HepG2 (cell line): ENCODE results near the gene SOCS1. TPM values are rescaled to one million over a fixed set of nuclear protein-coding genes. Genes with fewer than 3 reads are reported as not detected.

ENCODE experiments used
- AGO2 ChIP-seq: fragments of 200-400 bp; formaldehyde crosslinking; optimal IDR thresholded peaks from 2 replicates; pipeline ENCODE3; 2017; ENCODE audit warnings: mild to moderate bottlenecking, low read depth, low read length, moderate library complexity
- FOXJ3 ChIP-seq: sonication (generic); formaldehyde crosslinking; IDR thresholded peaks from 2 replicates; pipeline ENCODE4 v1.4.0; 2020; ENCODE audit warnings: missing genetic modification reagents, mild to moderate bottlenecking, borderline replicate concordance
- HNRNPLL ChIP-seq: fragments of 200-400 bp; formaldehyde crosslinking; IDR thresholded peaks from 2 replicates; pipeline ENCODE4 v1.6.1; 2017; ENCODE audit warnings: mild to moderate bottlenecking, low read depth, low read length; ENCODE audit not compliant: poor library complexity, severe bottlenecking
- IKZF4 ChIP-seq: sonication (generic); formaldehyde crosslinking; IDR thresholded peaks from 2 replicates; pipeline ENCODE4 v1.5.1; 2020; ENCODE audit warnings: borderline replicate concordance, mild to moderate bottlenecking, low read depth, missing genetic modification reagents; ENCODE audit errors: not compliant biosample characterization
- JUN ChIP-seq: sonication (generic); formaldehyde crosslinking; IDR thresholded peaks from 2 replicates; pipeline ENCODE4 v1.4.0; 2020; ENCODE audit warnings: mild to moderate bottlenecking, missing genetic modification reagents
- PCBP1 ChIP-seq: fragments of 200-400 bp; formaldehyde crosslinking; IDR thresholded peaks from 2 replicates; pipeline ENCODE4 v1.6.1; 2017; ENCODE audit warnings: mild to moderate bottlenecking, low read depth, low read length, borderline replicate concordance
- RFXANK ChIP-seq: IDR thresholded peaks from 2 replicates; pipeline ENCODE4 v1.6.1; 2016
- SSRP1 ChIP-seq: IDR thresholded peaks from 2 replicates; pipeline ENCODE4 v1.6.1; 2016; ENCODE audit warnings: control low read depth
- ZMYM4 ChIP-seq: sonication (generic); formaldehyde crosslinking; IDR thresholded peaks from 2 replicates; pipeline ENCODE4 v1.8.1; 2023; ENCODE audit warnings: mild to moderate bottlenecking, missing genetic modification reagents
- ZSCAN25 ChIP-seq: sonication (generic); formaldehyde crosslinking; IDR thresholded peaks from 2 replicates; pipeline ENCODE4 v1.8.0; 2022; ENCODE audit warnings: mild to moderate bottlenecking, missing genetic modification reagents
- polyA plus RNA-seq, 8 experiments: library from polyadenylated mRNA; depleted of rRNA in 3 of 8; stranded (reverse) in 7 of 8; unstranded in 1 of 8; fragments of >200 nt; fragmentation: Illumina TruSeq in 4 of 8; extraction: Trizol in 4 of 8; gene quantifications; 2 replicates each; pipeline versions ENCODE4 v1.2.1 to v1.2.3, GENCODE V29; 2011 to 2016; ENCODE audit warnings: low read depth in 4 of 8, missing spikeins in 1 of 8, mixed read lengths in 1 of 8; ENCODE audit not compliant: insufficient read depth in 1 of 8
- total RNA-seq, 5 experiments: library from RNA; depleted of rRNA; stranded (reverse); fragments of >200 nt; fragmentation: Illumina TruSeq; extraction: Trizol; gene quantifications; 2 replicates each; pipeline ENCODE4 v1.2.3, GENCODE V29; 2016; ENCODE audit warnings: low read depth in 1 of 5
- TF ChIP-seq, protein P1 (sequence below): sonication (generic); formaldehyde crosslinking; IDR thresholded peaks from 2 replicates; pipeline ENCODE4 v1.4.0; 2020; ENCODE audit warnings: mild to moderate bottlenecking, low read depth, missing genetic modification reagents
- TF ChIP-seq, protein P2 (sequence below): sonication (generic); formaldehyde crosslinking; IDR thresholded peaks from 2 replicates; pipeline ENCODE4 v1.4.0; 2020; ENCODE audit warnings: missing genetic modification reagents
- TF ChIP-seq, protein P3 (sequence below): sonication (generic); formaldehyde crosslinking; IDR thresholded peaks from 2 replicates; pipeline ENCODE4 v1.5.1; 2020; ENCODE audit warnings: missing genetic modification reagents, mild to moderate bottlenecking, borderline replicate concordance
- TF ChIP-seq, protein P4 (sequence below): sonication (generic); formaldehyde crosslinking; IDR thresholded peaks from 2 replicates; pipeline ENCODE4 v1.8.0; 2022; ENCODE audit warnings: mild to moderate bottlenecking, missing genetic modification reagents, moderate library complexity
- TF ChIP-seq, protein P5 (sequence below): sonication (generic); formaldehyde crosslinking; conservative IDR thresholded peaks from 2 replicates; pipeline ENCODE4 v1.4.0; 2020; ENCODE audit warnings: missing genetic modification reagents
- TF ChIP-seq, protein P6 (sequence below): sonication (generic); formaldehyde crosslinking; IDR thresholded peaks from 2 replicates; pipeline ENCODE4 v1.5.0; 2020; ENCODE audit warnings: missing genetic modification reagents
- TF ChIP-seq, protein P7 (sequence below): sonication (generic); formaldehyde crosslinking; IDR thresholded peaks from 2 replicates; pipeline ENCODE4 v1.4.0; 2020; ENCODE audit warnings: low read depth, mild to moderate bottlenecking, missing genetic modification reagents

Gene SOCS1
- total and polyA plus RNA-seq, 2 of the 13 experiments (the other 11 are each of a cell fraction or from before 2014, with no cell fraction given) = 5.3 to 6.3 TPM

DNA sequence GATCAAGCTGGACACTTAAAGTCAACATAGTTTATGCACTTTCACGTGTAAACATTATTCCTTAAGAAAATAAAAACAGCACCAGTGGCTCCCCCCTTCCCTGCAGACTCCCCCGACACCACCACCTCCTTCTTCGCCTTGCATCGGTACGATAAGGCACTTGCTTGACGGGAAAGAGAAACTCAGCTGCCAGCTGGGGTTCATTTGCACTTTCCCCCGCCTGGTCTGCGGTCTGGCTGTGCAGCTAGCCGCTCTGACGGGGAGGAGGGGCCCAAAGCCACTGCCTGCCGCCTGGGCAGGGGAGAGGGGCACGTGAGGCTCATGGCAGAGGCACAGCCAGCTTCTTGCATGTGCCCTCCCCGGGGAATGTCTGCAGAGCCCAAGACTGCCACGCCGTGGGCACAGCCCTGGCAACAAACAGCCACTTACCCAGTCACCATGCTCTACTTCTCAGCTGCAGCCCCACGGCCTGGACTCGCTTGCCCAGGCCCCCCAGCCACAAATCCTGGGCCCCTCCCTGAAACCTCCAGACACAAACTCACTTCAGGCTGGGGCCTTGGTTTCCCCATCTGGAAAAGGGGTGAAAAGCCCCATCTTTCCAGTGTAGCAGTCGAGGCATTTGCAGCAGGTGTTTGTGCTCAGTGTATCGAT, 41.6 kb upstream of the SOCS1 start (continued):
- TF ChIP-seq, protein P1, sequence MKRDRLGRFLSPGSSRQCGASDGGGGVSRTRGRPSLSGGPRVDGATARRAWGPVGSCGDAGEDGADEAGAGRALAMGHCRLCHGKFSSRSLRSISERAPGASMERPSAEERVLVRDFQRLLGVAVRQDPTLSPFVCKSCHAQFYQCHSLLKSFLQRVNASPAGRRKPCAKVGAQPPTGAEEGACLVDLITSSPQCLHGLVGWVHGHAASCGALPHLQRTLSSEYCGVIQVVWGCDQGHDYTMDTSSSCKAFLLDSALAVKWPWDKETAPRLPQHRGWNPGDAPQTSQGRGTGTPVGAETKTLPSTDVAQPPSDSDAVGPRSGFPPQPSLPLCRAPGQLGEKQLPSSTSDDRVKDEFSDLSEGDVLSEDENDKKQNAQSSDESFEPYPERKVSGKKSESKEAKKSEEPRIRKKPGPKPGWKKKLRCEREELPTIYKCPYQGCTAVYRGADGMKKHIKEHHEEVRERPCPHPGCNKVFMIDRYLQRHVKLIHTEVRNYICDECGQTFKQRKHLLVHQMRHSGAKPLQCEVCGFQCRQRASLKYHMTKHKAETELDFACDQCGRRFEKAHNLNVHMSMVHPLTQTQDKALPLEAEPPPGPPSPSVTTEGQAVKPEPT = peak; percentile 81; the same call in 1 of the 2 replicates
- TF ChIP-seq IKZF4 (CRISPR knock-in tag) (peak; percentile 70), JUN (CRISPR knock-in tag) (no peak), ZSCAN25 (peak; percentile 84), RFXANK (CRISPR knock-in tag) (peak; percentile 21; the same call in 1 of the 2 replicates), FOXJ3 (CRISPR knock-in tag) (0 out of 2 replicates have a peak, but pooled peaks have one; percentile 18), HNRNPLL (peak; percentile 68), AGO2 (peak; percentile 33), PCBP1 (peak; percentile 92), ZMYM4 (CRISPR knock-in tag) (no peak; the same call in 1 of the 2 replicates), SSRP1 (CRISPR knock-in tag) (no peak)
- TF ChIP-seq, protein P2, sequence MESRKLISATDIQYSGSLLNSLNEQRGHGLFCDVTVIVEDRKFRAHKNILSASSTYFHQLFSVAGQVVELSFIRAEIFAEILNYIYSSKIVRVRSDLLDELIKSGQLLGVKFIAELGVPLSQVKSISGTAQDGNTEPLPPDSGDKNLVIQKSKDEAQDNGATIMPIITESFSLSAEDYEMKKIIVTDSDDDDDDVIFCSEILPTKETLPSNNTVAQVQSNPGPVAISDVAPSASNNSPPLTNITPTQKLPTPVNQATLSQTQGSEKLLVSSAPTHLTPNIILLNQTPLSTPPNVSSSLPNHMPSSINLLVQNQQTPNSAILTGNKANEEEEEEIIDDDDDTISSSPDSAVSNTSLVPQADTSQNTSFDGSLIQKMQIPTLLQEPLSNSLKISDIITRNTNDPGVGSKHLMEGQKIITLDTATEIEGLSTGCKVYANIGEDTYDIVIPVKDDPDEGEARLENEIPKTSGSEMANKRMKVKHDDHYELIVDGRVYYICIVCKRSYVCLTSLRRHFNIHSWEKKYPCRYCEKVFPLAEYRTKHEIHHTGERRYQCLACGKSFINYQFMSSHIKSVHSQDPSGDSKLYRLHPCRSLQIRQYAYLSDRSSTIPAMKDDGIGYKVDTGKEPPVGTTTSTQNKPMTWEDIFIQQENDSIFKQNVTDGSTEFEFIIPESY (CRISPR knock-in tag) = 0 out of 2 replicates have a peak, but pooled peaks have one; percentile 5
- TF ChIP-seq, protein P3, sequence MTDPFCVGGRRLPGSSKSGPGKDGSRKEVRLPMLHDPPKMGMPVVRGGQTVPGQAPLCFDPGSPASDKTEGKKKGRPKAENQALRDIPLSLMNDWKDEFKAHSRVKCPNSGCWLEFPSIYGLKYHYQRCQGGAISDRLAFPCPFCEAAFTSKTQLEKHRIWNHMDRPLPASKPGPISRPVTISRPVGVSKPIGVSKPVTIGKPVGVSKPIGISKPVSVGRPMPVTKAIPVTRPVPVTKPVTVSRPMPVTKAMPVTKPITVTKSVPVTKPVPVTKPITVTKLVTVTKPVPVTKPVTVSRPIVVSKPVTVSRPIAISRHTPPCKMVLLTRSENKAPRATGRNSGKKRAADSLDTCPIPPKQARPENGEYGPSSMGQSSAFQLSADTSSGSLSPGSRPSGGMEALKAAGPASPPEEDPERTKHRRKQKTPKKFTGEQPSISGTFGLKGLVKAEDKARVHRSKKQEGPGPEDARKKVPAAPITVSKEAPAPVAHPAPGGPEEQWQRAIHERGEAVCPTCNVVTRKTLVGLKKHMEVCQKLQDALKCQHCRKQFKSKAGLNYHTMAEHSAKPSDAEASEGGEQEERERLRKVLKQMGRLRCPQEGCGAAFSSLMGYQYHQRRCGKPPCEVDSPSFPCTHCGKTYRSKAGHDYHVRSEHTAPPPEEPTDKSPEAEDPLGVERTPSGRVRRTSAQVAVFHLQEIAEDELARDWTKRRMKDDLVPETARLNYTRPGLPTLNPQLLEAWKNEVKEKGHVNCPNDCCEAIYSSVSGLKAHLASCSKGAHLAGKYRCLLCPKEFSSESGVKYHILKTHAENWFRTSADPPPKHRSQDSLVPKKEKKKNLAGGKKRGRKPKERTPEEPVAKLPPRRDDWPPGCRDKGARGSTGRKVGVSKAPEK (CRISPR knock-in tag) = peak; percentile 68
- TF ChIP-seq, protein P4, sequence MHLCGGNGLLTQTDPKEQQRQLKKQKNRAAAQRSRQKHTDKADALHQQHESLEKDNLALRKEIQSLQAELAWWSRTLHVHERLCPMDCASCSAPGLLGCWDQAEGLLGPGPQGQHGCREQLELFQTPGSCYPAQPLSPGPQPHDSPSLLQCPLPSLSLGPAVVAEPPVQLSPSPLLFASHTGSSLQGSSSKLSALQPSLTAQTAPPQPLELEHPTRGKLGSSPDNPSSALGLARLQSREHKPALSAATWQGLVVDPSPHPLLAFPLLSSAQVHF (CRISPR knock-in tag) = no peak
- TF ChIP-seq, protein P5, sequence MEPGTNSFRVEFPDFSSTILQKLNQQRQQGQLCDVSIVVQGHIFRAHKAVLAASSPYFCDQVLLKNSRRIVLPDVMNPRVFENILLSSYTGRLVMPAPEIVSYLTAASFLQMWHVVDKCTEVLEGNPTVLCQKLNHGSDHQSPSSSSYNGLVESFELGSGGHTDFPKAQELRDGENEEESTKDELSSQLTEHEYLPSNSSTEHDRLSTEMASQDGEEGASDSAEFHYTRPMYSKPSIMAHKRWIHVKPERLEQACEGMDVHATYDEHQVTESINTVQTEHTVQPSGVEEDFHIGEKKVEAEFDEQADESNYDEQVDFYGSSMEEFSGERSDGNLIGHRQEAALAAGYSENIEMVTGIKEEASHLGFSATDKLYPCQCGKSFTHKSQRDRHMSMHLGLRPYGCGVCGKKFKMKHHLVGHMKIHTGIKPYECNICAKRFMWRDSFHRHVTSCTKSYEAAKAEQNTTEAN (CRISPR knock-in tag) = peak; percentile 77; the same call in 1 of the 2 replicates
- TF ChIP-seq, protein P6, sequence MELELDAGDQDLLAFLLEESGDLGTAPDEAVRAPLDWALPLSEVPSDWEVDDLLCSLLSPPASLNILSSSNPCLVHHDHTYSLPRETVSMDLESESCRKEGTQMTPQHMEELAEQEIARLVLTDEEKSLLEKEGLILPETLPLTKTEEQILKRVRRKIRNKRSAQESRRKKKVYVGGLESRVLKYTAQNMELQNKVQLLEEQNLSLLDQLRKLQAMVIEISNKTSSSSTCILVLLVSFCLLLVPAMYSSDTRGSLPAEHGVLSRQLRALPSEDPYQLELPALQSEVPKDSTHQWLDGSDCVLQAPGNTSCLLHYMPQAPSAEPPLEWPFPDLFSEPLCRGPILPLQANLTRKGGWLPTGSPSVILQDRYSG (CRISPR knock-in tag) = no peak
- TF ChIP-seq, protein P7, sequence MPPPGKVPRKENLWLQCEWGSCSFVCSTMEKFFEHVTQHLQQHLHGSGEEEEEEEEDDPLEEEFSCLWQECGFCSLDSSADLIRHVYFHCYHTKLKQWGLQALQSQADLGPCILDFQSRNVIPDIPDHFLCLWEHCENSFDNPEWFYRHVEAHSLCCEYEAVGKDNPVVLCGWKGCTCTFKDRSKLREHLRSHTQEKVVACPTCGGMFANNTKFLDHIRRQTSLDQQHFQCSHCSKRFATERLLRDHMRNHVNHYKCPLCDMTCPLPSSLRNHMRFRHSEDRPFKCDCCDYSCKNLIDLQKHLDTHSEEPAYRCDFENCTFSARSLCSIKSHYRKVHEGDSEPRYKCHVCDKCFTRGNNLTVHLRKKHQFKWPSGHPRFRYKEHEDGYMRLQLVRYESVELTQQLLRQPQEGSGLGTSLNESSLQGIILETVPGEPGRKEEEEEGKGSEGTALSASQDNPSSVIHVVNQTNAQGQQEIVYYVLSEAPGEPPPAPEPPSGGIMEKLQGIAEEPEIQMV = no peak
